ENCODE results near the gene PTPRF. TPM values are rescaled to one million over a fixed set of nuclear protein-coding genes. Genes with fewer than 3 reads are reported as not detected.

PTPRF gene
- total and polyA plus RNA-seq, 12 donors = 1.7 to 10.3 (median 4.5) TPM

- TF ChIP-seq, protein P1, sequence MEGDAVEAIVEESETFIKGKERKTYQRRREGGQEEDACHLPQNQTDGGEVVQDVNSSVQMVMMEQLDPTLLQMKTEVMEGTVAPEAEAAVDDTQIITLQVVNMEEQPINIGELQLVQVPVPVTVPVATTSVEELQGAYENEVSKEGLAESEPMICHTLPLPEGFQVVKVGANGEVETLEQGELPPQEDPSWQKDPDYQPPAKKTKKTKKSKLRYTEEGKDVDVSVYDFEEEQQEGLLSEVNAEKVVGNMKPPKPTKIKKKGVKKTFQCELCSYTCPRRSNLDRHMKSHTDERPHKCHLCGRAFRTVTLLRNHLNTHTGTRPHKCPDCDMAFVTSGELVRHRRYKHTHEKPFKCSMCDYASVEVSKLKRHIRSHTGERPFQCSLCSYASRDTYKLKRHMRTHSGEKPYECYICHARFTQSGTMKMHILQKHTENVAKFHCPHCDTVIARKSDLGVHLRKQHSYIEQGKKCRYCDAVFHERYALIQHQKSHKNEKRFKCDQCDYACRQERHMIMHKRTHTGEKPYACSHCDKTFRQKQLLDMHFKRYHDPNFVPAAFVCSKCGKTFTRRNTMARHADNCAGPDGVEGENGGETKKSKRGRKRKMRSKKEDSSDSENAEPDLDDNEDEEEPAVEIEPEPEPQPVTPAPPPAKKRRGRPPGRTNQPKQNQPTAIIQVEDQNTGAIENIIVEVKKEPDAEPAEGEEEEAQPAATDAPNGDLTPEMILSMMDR (IDR thresholded peaks at IDR 0.05) = no peak
- WGBS, 2 donors = 97% methylated on average over 3 of the region's 3 CpGs
- ATAC-seq (no peak), DNase-seq (no peak)
- Histone ChIP-seq H3K27me3 (peaks cover 0 to under 1% (median 0%) of the 10 kb centered on the region in 7 donors), H3K4me1 (peaks cover 0 to 24% (median 10%) of the 10 kb centered on the region in 9 donors), H3K9me3 (no peaks in the 10 kb centered on the region), H3K4me3 (no peak overlapping the region), H3K27ac (no peak overlapping the region), H3K36me3 (no peaks in the 10 kb centered on the region)
- intact Hi-C loops (cut with DNase I) = loop anchor here in 4 of 10 donors (10.0 kb wide), 4 partner anchors 107 to 397 kb away; partner anchors contain the start of genes KDM4A (in 2 of the 4) and ARTN (in 1 of the 4)
Observed at GRCh38 chr1:43538143-43538487, 7.4 kb downstream of the PTPRF start.

DNA sequence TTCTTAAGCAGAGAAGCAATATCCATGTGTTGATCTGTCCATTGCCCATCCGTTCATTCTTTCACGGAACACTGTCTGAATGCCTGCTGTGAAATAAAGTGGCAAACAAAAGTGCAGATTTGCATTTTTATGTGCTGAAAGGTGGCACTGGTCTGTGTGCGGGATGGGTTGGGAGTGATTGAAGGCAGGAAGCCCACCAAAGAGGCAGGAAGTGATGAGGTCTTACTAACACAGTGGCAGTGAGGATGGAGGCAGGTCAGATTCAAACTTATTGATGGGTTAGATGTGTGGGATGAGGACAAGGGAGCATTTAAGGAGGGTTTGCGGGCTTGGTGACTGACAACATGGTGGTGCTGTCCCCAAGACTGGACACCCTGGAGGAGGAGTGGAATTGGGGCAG, 8.3 kb downstream of the PTPRF start:
- no peak overlapping the region for H3K27ac ChIP-seq
- peaks cover 0 to 24% (median 10%) of the 10 kb centered on the region in 9 donors for H3K4me1 ChIP-seq
- WGBS, 2 donors = 93% methylated on average over 4 of the region's 4 CpGs
- DNase-seq (no peak), ATAC-seq (no peak)
- H3K36me3 ChIP-seq = no peaks in the 10 kb centered on the region
- H3K9me3 ChIP-seq = no peaks in the 10 kb centered on the region
- no peaks in the 10 kb centered on the region for H3K27me3 ChIP-seq
- H3K4me3 ChIP-seq = no peak overlapping the region
- intact Hi-C loops (cut with DNase I) = loop anchor here in 4 of 10 donors (10.0 kb wide), 4 partner anchors 106 to 396 kb away; partner anchors contain the start of genes KDM4A (in 2 of the 4) and ARTN (in 1 of the 4)
- TF ChIP-seq, protein P1 (IDR thresholded peaks at IDR 0.05) = no peak

GRCh38 chr1:43539726-43540434, 9.2 kb downstream of the PTPRF start:
- no peak for DNase-seq

DNA sequence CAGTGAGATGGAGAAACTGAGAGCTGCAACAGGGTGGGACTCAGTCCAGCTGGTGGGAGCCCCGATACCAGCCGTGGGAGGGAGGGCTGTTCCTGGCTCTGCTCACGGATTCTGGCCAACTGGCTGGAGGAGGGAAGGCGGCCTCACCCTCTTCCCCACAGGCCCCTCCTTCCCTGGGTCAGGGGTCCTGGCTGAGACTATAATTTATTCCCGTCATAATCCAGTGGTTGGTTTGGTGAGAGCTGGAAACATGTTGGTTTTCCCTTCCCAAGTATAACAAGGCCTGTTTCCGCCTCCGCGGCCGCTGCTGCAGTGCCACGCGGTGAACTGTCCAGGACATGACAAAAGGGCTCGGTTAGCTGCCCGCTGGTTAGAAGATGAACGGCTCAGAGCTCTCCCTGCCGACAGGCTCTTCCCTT, 10.0 kb downstream of the PTPRF start:
- TF ChIP-seq, protein P1 (IDR thresholded peaks at IDR 0.05) = no peak
- H3K27me3 ChIP-seq = no peaks in the 10 kb centered on the region
- no peak overlapping the region for H3K4me3 ChIP-seq
- ATAC-seq = peak in 2 of 8 donors; percentile 22 to 40
- no peaks in the 10 kb centered on the region for H3K9me3 ChIP-seq
- no peaks in the 10 kb centered on the region for H3K36me3 ChIP-seq
- no peak for DNase-seq
- intact Hi-C loops (cut with DNase I) = loop anchor here in 1 of 10 donors (5.0 kb wide), 1 partner anchor 392 kb away; the partner anchor contains the start of gene ARTN
- WGBS, 2 donors = 58 to 74% methylated on average over 15 of the region's 15 CpGs
- H3K4me1 ChIP-seq = peaks cover 0 to 24% (median 10%) of the 10 kb centered on the region in 9 donors
- H3K27ac ChIP-seq = peak overlapping the region in 1 of 10 donors; percentile 63

More at GRCh38 chr1:43539726-43540434, 9.2 kb downstream of the PTPRF start:
- Histone ChIP-seq H3K27me3 (no peaks in the 10 kb centered on the region), H3K4me3 (no peak overlapping the region), H3K27ac (no peak overlapping the region), H3K4me1 (peaks cover 0 to 24% (median 10%) of the 10 kb centered on the region in 9 donors), H3K9me3 (no peaks in the 10 kb centered on the region), H3K36me3 (no peaks in the 10 kb centered on the region)
- TF ChIP-seq, protein P1 (IDR thresholded peaks at IDR 0.05) = no peak
- no peak for ATAC-seq
- intact Hi-C loops (cut with DNase I) = loop anchor here in 5 of 10 donors (5.0 to 10.0 kb wide), 5 partner anchors 105 to 395 kb away; partner anchors contain the start of genes ARTN (in 2 of the 5) and KDM4A (in 2 of the 5)
- 85 to 91% methylated on average over 7 of the region's 7 CpGs for WGBS, 2 donors
